Prostate gland (tissue), 2 donors: ENCODE results near the gene ISG20. TPM values are rescaled to one million over a fixed set of nuclear protein-coding genes. Genes with fewer than 3 reads are reported as not detected.
A peak's percentile ranks its signal among the peaks of the same experiment; 100 is the strongest.

ENCODE experiments used
- DNase-seq: peaks from one replicate; pipeline ENCODE4 v3.0.0-alpha.2; 2019; ENCODE audit warnings: low spot score
- H3K27ac ChIP-seq, 2 donors: fragments of 200-600 bp; sonication (generic); 2 replicates each; pipeline ENCODE4 v1.5.1; 2017 to 2019
- H3K27me3 ChIP-seq: fragments of 200-600 bp; sonication (generic); replicated peaks from 2 replicates; pipeline ENCODE4 v1.5.1; 2019; ENCODE audit not compliant: insufficient read depth
- H3K36me3 ChIP-seq, 2 donors: fragments of 200-600 bp; sonication (generic); 1 replicate in 1 of 2; 2 replicates in 1 of 2; pipeline versions ENCODE4 v1.5.1 to v1.8.1; 2017 to 2019
- H3K4me1 ChIP-seq: fragments of 200-600 bp; sonication (generic); replicated peaks from 2 replicates; pipeline ENCODE4 v1.5.1; 2019
- H3K4me3 ChIP-seq, 2 donors: fragments of 200-600 bp; sonication (generic); 2 replicates each; pipeline ENCODE4 v1.5.1; 2017 to 2019
- H3K9me3 ChIP-seq: fragments of 200-600 bp; sonication (generic); 2 replicates; pipeline ENCODE4 v1.5.1; 2017
- POLR2A ChIP-seq: fragments of 450-650 bp; IDR thresholded peaks from one replicate; pipeline ENCODE4 v1.6.1; 2016; ENCODE audit warnings: antibody characterized with exemption, mild to moderate bottlenecking
- POLR2AphosphoS5 ChIP-seq: sonication (generic); formaldehyde crosslinking; IDR thresholded peaks from one replicate; pipeline ENCODE4 v1.6.1; 2017; ENCODE audit warnings: antibody characterized with exemption
- WGBS: methylation state at CpG from one replicate; pipeline ENCODE4 v1.1.5; 2018; 5-methylcytosine and 5-hydroxymethylcytosine counted together
- intact Hi-C: fragments of 100-400 bp; cut with DNase I; formaldehyde crosslinking; loops from one replicate; pipeline ENCODE4 v1.14.2; 2022
- total RNA-seq, 2 donors: library from RNA; depleted of rRNA; stranded (reverse); fragments of >200 nt; gene quantifications; one replicate each; pipeline ENCODE4 v1.1.0, GENCODE V29; 2016
- TF ChIP-seq, protein P1 (sequence below), 4 experiments: fragments of 200-600 bp in 2 of 4; fragments of 450-650 bp in 2 of 4; sonication (generic) in 2 of 4; IDR thresholded peaks; 1 replicate in 3 of 4; 2 replicates in 1 of 4; pipeline ENCODE4 v1.5.1; 2016 to 2019; ENCODE audit warnings: antibody characterized with exemption in 4 of 4, mild to moderate bottlenecking in 2 of 4, moderate library complexity in 2 of 4

Gene ISG20
- total RNA-seq, 2 donors from 2014 or later = 6.9 to 16.3 TPM

DNA sequence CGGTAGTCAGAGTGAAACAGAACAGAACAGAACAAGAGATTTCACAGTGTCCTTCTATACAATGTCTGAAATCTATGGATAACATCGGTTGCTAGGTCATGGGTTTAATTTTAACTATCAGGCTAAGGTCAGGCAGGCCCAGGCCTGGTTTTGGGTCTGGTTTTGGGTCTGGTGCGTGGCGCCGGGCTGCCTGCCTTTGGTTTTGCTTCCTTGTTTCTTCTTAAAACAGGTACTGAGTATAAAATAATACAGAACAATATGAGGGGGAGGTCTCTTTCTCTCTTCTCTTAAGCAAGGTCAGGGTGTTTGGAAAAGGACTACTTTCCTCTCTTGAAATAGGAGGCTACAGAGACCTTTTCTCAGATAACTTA is 16.2 kb upstream of the ISG20 start:
- H3K36me3 ChIP-seq = peaks cover 0 to 4% of the 10 kb centered on the region in 2 donors
- peak overlapping the region; percentile 77 to 80 for H3K4me3 ChIP-seq
- peak overlapping the region; percentile 64 to 65 for H3K27ac ChIP-seq
- H3K9me3 ChIP-seq = no peaks in the 10 kb centered on the region
- TF ChIP-seq POLR2A (no peak), POLR2AphosphoS5 (no peak)
- TF ChIP-seq, protein P1, sequence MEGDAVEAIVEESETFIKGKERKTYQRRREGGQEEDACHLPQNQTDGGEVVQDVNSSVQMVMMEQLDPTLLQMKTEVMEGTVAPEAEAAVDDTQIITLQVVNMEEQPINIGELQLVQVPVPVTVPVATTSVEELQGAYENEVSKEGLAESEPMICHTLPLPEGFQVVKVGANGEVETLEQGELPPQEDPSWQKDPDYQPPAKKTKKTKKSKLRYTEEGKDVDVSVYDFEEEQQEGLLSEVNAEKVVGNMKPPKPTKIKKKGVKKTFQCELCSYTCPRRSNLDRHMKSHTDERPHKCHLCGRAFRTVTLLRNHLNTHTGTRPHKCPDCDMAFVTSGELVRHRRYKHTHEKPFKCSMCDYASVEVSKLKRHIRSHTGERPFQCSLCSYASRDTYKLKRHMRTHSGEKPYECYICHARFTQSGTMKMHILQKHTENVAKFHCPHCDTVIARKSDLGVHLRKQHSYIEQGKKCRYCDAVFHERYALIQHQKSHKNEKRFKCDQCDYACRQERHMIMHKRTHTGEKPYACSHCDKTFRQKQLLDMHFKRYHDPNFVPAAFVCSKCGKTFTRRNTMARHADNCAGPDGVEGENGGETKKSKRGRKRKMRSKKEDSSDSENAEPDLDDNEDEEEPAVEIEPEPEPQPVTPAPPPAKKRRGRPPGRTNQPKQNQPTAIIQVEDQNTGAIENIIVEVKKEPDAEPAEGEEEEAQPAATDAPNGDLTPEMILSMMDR (IDR thresholded peaks at IDR 0.05) = no peak
- peaks cover 6% of the 10 kb centered on the region for H3K4me1 ChIP-seq
- 38% methylated on average over 5 of the region's 5 CpGs for WGBS
- H3K27me3 ChIP-seq = no peaks in the 10 kb centered on the region
- DNase-seq = no peak
- intact Hi-C loops = loop anchor here (10.0 kb wide), 1 partner anchor 78 kb away; the partner anchor contains the start of gene DET1

DNA sequence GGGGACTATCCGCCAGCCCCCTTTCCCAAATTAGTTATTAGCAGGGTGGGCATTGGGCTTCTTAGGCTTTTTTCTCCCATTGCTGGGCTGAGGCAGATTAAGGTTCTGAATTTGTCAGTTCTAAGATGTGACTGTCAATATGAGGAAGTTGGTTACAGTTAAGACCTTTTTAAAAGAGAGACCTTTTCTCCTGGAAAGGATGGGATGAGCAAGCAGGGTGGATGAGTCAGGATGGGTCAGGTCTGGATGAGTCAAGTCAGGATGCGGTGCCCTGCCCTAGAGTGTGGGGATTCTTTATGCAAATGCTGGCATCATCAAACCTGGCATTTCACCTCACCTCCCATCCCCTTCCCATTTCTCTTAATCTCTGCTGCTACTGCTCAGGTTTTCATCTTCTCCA is 15.8 kb upstream of the ISG20 start:
- peak overlapping the region; percentile 64 to 65 for H3K27ac ChIP-seq
- no peaks in the 10 kb centered on the region for H3K9me3 ChIP-seq
- peak overlapping the region in 1 of 2 donors; percentile 77 for H3K4me3 ChIP-seq
- peaks cover 6% of the 10 kb centered on the region for H3K4me1 ChIP-seq
- intact Hi-C loops = loop anchor here (10.0 kb wide), 1 partner anchor 78 kb away; the partner anchor contains the start of gene DET1
- 76% methylated on average over 2 of the region's 2 CpGs for WGBS
- TF ChIP-seq POLR2AphosphoS5 (no peak), POLR2A (no peak)
- TF ChIP-seq, protein P1 (IDR thresholded peaks at IDR 0.05) = no peak
- H3K27me3 ChIP-seq = no peaks in the 10 kb centered on the region
- no peak for DNase-seq
- H3K36me3 ChIP-seq = peaks cover 0 to 4% of the 10 kb centered on the region in 2 donors

DNA sequence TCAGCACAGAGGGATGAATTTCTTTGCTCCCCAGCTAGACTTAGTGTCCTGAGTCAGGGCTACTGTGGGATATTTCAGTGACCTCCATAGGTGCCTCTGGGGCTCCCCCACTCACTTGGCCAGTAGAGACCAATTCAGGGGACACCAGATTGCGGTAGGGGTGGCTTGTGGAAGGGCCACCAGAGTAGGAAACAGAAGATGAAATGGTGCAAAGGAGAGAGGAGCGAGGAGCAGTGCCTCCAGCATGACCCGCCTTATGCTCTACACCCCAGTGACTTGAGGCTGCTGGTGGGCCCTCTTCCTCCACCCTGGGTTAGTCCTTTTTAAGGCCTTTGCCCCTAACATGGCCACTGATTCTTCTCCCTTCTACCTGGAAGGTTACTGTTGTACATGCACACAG is 15.2 kb upstream of the ISG20 start:
- TF ChIP-seq POLR2A (no peak), POLR2AphosphoS5 (no peak)
- TF ChIP-seq, protein P1 (IDR thresholded peaks at IDR 0.05) = no peak
- intact Hi-C loops = loop anchor here (10.0 kb wide), 1 partner anchor 79 kb away; the partner anchor contains the start of gene DET1
- peak overlapping the region; percentile 42 to 79 for H3K27ac ChIP-seq
- no peaks in the 10 kb centered on the region for H3K27me3 ChIP-seq
- no peaks in the 10 kb centered on the region for H3K9me3 ChIP-seq
- no peak for DNase-seq
- H3K4me3 ChIP-seq = no peak overlapping the region
- 97% methylated on average over 3 of the region's 3 CpGs for WGBS
- peaks cover 6% of the 10 kb centered on the region for H3K4me1 ChIP-seq
- H3K36me3 ChIP-seq = peaks cover 0 to 4% of the 10 kb centered on the region in 2 donors

DNA sequence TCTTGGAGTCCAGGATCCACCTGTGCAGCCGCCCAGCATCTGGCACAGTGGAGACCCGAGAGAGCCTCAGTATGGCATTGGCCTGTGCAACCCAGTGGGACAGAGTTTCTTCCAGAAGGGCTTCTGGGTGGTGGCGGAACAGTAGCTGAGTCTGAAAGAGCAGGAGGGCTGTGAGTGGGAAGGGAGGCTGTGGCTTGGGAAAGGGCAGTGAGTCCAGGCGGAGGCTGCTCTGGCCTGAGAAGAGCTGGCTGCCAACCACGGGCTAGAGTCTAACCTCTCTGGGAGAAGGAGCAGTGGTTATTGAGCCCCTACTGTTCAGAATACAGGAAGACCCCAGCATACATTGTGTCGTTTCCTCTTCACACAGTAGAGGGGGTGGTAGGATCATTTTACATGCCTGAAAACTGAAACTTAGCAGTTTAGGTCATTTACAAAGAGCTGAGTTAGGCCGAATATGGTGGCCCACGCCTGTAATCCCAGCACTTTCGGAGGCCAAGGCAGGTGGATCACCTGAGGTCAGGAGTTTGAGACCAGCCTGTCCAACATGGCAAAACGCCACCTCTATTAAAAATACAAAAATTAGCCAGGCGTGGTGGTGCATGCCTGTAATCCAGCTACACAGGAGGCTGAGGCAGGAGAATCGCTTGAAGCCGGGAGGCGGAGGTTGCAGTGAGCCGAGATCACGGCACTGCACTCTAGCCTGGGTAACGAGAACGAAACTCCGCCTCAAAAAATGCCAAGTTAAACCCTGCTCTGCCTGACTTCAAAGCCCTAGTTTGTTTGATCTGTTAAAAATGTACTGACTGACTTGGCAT is 14.5 kb upstream of the ISG20 start:
- intact Hi-C loops = loop anchor here (10.0 kb wide), 1 partner anchor 80 kb away; the partner anchor contains the start of gene DET1
- no peaks in the 10 kb centered on the region for H3K27me3 ChIP-seq
- H3K4me3 ChIP-seq = peak overlapping the region in 1 of 2 donors; percentile 6
- DNase-seq = no peak
- TF ChIP-seq, protein P1 (IDR thresholded peaks at IDR 0.05) = peak in 3 of 4 experiments; percentile 45 to 61 (median 60)
- TF ChIP-seq POLR2A = no peak
- TF ChIP-seq POLR2AphosphoS5 = peak; percentile 9
- WGBS = 39% methylated on average over 19 of the region's 19 CpGs
- peaks cover 6% of the 10 kb centered on the region for H3K4me1 ChIP-seq
- no peaks in the 10 kb centered on the region for H3K9me3 ChIP-seq
- peak overlapping the region; percentile 42 to 79 for H3K27ac ChIP-seq
- peaks cover 0 to 7% of the 10 kb centered on the region in 2 donors for H3K36me3 ChIP-seq
